WERI-Rb-1 (cell line): ENCODE results near the gene SPATA31D3.
"Not testable (repeated sequence)": the region's sequence is repeated elsewhere in the genome, so short reads cannot be mapped to it uniquely, and the experiment has no call there.

Source experiments
- DNase-seq: peaks from one replicate; pipeline ENCODE4 v3.0.0-alpha.2; 2020
- H3K27ac ChIP-seq: fragments of 250-450 bp; sonication (Bioruptor Pico); 2 replicates; pipeline ENCODE4 v1.5.1; 2020; ENCODE audit warnings: mild to moderate bottlenecking, moderate library complexity
- H3K27me3 ChIP-seq: fragments of 250-450 bp; sonication (Bioruptor Pico); 2 replicates; pipeline ENCODE4 v1.5.1; 2021; ENCODE audit warnings: mild to moderate bottlenecking, low read depth, moderate library complexity; ENCODE audit not compliant: insufficient read depth, severe bottlenecking
- H3K36me3 ChIP-seq: fragments of 250-450 bp; sonication (Bioruptor Pico); 2 replicates; pipeline ENCODE4 v1.5.1; 2020; ENCODE audit warnings: mild to moderate bottlenecking, moderate library complexity
- H3K4me3 ChIP-seq: 2 replicates; pipeline ENCODE4 v1.5.1; 2011; ENCODE audit warnings: low read depth, mild to moderate bottlenecking, control low read depth, low read length
- H3K9me3 ChIP-seq: fragments of 250-450 bp; sonication (Bioruptor Pico); 2 replicates; pipeline ENCODE4 v1.5.1; 2021; ENCODE audit warnings: mild to moderate bottlenecking, moderate library complexity; ENCODE audit not compliant: severe bottlenecking
- CTCF ChIP-seq: IDR thresholded peaks from 2 replicates; pipeline ENCODE4 v1.5.1; 2011; ENCODE audit warnings: low read depth, mild to moderate bottlenecking, control low read depth, inconsistent platforms, low read length

SPATA31D3 gene

GRCh38 chr9:81943393-81943792 lies at the start of gene SPATA31D3:
TSS of gene SPATA31D3 (plus strand) at chr9:81943500. CDS start at chr9:81943586, 86 bp downstream.
- H3K9me3 ChIP-seq: not testable (repeated sequence)

GRCh38 chr9:81893929-81894328 lies 49.4 kb upstream of the SPATA31D3 start:
- no peak for TF ChIP-seq CTCF
- no peaks in the 10 kb centered on the region for H3K36me3 ChIP-seq
- H3K27ac ChIP-seq: no peak overlapping the region
- no peaks in the 10 kb centered on the region for H3K9me3 ChIP-seq
- no peak for DNase-seq
- no peaks in the 10 kb centered on the region for H3K27me3 ChIP-seq
- H3K4me3 ChIP-seq: no peak overlapping the region

More at GRCh38 chr9:81943393-81943792, at the start of gene SPATA31D3:
- H3K4me3 ChIP-seq, DNase-seq, H3K27me3 ChIP-seq, H3K36me3 ChIP-seq, H3K27ac ChIP-seq: not testable (repeated sequence)

GRCh38 chr9:81894891-81895290 lies 48.4 kb upstream of the SPATA31D3 start:
- H3K36me3 ChIP-seq: no peaks in the 10 kb centered on the region
- no peak overlapping the region for H3K4me3 ChIP-seq
- no peaks in the 10 kb centered on the region for H3K27me3 ChIP-seq
- no peak for DNase-seq
- H3K27ac ChIP-seq: no peak overlapping the region
- TF ChIP-seq CTCF: no peak
- no peaks in the 10 kb centered on the region for H3K9me3 ChIP-seq

- Histone ChIP-seq H3K9me3 (no peaks in the 10 kb centered on the region), H3K27me3 (no peaks in the 10 kb centered on the region), H3K27ac (no peak overlapping the region), H3K4me3 (no peak overlapping the region), H3K36me3 (no peaks in the 10 kb centered on the region)
- no peak for DNase-seq
- TF ChIP-seq CTCF: no peak
Observed at GRCh38 chr9:81896070-81896469, 47.2 kb upstream of the SPATA31D3 start.

GRCh38 chr9:81898851-81899250 lies 44.4 kb upstream of the SPATA31D3 start:
- Histone ChIP-seq H3K9me3 (no peaks in the 10 kb centered on the region), H3K4me3 (no peak overlapping the region), H3K36me3 (no peaks in the 10 kb centered on the region), H3K27ac (no peak overlapping the region), H3K27me3 (no peaks in the 10 kb centered on the region)
- DNase-seq: no peak
- TF ChIP-seq CTCF: no peak

GRCh38 chr9:81902196-81902595 lies 41.1 kb upstream of the SPATA31D3 start:
- Histone ChIP-seq H3K36me3 (no peaks in the 10 kb centered on the region), H3K9me3 (no peaks in the 10 kb centered on the region), H3K4me3 (no peak overlapping the region), H3K27me3 (no peaks in the 10 kb centered on the region), H3K27ac (no peak overlapping the region)
- TF ChIP-seq CTCF: no peak
- DNase-seq: no peak
